Measurements from ENCODE around the gene ZNF24.

- no peak for TF ChIP-seq CTCF (IDR thresholded peaks at IDR 0.05; ENCODE audit: low read length)
- TF ChIP-seq EZH2 (optimal IDR thresholded peaks at IDR 0.05; ENCODE audit: low read depth, low read length) = no peak
- no peak for TF ChIP-seq EZH2phosphoT487 (IDR thresholded peaks at IDR 0.05; ENCODE audit: low read length)
Measured at GRCh38 chr18:35352778-35353177, 8.6 kb upstream of the ZNF24 start.

All from MM.1S (cell line).